GOT3 (cell line): ENCODE results near the gene STK16.
"Not testable (repeated sequence)": the region's sequence is repeated elsewhere in the genome, so short reads cannot be mapped to it uniquely, and the experiment has no call there.

Source experiments
- DNase-seq: peaks from one replicate; lab custom pipeline; 2025; ENCODE audit warnings: mixed read lengths; lab: John Stamatoyannopoulos, UW

The STK16 gene

GRCh38 chr2:219244789-219245147 lies 511 bp upstream of the STK16 start:
- no peak for DNase-seq

- no peak for DNase-seq
Measured at GRCh38 chr2:219245899-219246230, 586 bp downstream of the STK16 start.

DNA sequence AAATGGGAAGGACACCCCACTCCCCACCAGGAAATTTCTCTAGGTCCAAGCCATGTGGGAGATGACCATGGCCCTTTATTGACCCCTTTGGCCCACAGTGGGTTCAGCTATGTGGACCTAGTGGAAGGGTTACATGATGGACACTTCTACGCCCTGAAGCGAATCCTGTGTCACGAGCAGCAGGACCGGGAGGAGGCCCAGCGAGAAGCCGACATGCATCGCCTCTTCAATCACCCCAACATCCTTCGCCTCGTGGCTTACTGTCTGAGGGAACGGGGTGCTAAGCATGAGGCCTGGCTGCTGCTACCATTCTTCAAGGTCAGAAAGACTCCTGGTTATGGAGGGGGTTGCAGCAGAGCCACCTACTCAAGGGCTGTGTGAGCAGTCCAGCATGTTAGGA lies 1.3 kb downstream of the STK16 start:
- DNase-seq: no peak

DNA sequence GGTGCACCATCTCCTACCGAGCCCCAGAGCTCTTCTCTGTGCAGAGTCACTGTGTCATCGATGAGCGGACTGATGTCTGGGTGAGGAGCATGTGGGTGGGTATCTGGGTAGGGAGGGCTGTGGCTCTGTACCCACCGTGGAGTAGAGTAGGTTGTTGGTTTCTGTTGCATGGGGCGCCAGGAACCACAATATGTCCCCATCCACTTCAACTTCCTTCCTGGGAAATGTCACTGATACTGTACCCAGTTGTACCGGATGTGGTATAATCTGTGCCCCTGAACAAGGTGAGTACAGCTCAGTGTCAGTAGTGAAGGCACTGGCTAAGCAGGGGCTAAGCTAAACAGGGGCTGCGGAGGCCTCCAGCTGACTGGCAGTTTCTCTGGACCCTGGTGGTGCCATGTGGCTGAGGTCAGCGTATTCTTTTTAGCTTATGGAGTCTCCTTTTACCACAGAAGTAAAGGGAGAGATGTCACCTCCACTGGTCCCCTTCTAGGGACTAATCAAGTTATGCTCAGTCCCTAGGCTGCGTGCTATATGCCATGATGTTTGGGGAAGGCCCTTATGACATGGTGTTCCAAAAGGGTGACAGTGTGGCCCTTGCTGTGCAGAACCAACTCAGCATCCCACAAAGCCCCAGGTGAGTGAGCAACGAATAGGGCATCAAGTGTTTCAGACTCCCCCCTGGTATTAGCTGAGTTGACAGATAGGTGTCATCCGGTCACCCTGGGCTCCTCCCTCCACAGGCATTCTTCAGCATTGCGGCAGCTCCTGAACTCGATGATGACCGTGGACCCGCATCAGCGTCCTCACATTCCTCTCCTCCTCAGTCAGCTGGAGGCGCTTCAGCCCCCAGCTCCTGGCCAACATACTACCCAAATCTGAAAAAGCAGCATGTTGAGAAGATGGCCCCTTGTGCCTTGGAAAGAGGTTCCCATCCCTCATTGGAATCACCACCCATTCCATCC lies 2.7 kb downstream of the STK16 start:
- DNase-seq: no peak

DNA sequence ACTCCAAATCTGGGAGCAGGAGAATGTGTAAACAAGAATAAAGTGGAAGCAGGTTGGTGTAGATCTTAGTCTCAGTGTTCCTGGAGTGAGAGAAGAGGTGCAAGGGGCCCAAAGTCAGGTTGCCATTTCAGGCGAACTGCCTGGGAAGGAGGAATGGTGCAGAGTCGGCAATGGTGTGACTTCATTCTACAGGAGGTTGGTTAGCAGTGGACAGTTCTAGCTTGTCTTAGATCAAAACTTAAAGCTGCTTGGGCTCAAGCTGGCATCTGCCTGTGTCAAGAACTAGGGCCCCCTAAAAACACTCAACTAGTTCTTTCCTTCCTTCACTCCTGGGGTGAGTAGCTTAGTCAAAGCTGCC lies 3.5 kb downstream of the STK16 start:
- DNase-seq: no peak

DNA sequence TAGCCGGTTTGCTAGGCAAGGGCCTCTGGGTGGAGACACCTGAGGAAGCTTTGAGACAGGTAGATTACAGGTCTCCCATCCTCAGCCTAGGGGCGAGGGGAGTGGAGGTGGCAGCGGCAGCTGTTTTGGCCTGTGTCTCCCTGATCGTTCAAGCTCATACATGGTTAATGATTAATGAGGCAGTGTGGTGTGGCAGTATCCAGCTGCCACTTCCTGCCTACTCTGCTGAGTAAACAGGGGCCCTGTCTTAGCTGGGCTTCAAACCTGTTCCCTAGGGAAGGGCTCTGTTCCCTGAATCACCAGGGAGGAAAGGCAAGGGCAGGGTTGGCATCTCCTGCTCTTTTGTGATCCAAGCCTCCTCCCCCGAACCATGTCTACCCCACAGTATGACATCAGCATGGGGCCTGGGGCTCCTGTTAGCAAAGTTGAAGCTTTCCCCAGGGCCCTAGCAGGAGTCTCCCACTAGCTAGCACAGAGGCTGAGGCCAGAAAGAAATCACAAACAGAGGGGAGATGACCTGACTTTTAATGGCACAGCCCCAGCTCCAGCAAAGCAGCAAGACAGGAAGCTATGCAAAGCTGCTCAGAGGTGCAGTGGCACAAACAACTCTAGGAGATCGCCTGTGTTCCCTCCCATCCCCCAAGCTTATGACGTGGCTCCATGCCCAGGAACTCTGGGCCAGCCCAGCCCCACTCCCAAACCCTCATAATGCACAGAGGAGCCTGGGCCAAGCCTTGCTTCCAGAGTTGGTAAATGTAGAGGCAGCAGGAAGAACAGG lies 4.1 kb downstream of the STK16 start:
- DNase-seq: peak; percentile 60

DNA sequence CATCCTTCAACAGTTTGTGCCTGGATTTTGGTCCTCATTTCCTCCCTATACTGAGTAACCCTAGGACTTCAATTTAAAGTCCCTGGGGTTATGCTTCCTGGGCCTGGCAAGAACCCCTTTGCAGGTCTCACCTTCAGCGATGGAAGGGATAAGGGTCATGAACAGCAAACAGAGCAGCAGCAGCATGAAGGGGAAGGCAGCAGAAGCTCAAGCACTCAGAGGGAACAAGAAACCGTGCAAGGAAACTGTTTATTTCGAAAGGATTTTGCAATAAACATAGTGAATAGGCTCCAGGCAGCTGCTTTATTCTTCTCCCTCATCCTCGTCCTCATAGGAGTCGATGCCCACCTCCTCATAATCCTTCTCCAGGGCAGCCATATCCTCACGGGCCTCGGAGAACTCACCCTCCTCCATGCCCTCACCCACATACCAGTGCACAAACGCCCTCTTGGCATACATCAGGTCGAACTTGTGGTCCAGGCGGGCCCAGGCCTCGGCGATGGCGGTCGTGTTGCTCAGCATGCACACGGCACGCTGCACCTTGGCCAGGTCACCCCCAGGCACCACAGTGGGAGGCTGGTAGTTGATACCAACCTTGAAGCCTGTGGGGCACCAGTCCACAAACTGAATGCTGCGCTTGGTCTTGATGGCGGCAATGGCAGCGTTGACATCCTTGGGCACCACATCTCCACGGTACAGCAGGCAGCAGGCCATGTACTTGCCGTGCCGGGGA lies 4.9 kb downstream of the STK16 start:
- DNase-seq: no peak

GRCh38 chr2:219251656-219252055 lies 6.4 kb downstream of the STK16 start:
- DNase-seq: no peak

- DNase-seq: no peak
Measured at GRCh38 chr2:219252084-219252483, 6.8 kb downstream of the STK16 start.

DNA sequence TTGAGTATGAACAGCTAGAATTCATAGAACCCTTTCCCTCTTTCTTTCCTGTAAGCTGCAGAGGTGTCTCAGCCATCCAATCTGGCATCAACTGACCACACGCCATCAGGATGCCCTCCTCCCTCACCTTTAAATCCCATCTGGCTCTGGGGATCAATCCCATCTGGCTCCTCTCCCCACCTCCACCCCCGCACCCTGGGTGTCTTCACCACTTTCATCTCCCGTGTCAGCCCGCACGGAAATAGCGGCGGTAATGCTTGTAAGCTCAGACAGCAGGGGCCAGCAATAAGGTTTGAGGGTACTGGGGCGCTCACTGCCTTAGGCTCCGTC lies 7.3 kb downstream of the STK16 start:
- DNase-seq: no peak

DNA sequence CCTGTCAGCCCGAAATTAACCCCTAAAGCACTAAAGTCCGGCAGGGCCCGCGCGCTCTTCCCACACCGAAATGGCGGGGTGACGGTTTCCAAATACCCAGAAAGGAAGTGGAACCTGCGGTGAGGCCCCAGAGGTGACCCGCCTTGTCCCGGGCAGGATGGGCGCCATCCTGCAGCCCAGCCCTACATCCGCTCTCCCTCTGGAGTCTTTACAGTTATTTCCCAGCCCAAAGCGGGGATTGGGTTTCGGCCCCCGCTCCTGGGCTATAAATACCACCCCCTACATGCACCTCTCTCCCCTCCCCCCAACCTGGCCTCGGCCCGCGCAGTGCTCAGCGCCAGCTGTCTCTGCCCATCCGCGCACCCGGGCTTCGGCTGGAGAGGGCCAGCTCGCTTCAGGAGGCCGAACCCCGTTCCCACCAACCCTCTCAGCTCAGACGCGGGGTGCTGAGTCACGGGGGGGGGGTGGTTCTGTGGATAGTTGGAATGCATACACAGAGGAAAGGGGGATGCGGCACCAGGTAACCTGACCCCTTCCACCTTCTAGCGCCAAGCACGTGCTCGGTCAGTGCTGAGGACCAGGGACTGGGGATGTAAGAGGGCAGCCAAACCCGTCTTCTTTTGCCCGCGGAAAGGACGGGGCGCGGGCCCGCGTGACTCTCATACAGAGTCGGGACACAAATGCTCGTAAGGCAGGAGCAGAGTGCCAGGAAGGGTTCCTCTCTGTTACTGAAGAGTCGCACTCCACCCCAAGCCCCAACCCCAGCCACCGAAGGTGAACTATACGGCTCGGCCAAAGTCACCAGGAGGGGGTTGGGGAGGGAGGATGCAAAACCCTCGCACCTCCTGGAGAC lies 7.8 kb downstream of the STK16 start, which contains the start of gene TUBA4B:
TSS of gene TUBA4B (plus strand) at position 344 of the 853 bp plus-strand sequence. CDS start at position 509, 165 bp downstream.
- no peak for DNase-seq

DNA sequence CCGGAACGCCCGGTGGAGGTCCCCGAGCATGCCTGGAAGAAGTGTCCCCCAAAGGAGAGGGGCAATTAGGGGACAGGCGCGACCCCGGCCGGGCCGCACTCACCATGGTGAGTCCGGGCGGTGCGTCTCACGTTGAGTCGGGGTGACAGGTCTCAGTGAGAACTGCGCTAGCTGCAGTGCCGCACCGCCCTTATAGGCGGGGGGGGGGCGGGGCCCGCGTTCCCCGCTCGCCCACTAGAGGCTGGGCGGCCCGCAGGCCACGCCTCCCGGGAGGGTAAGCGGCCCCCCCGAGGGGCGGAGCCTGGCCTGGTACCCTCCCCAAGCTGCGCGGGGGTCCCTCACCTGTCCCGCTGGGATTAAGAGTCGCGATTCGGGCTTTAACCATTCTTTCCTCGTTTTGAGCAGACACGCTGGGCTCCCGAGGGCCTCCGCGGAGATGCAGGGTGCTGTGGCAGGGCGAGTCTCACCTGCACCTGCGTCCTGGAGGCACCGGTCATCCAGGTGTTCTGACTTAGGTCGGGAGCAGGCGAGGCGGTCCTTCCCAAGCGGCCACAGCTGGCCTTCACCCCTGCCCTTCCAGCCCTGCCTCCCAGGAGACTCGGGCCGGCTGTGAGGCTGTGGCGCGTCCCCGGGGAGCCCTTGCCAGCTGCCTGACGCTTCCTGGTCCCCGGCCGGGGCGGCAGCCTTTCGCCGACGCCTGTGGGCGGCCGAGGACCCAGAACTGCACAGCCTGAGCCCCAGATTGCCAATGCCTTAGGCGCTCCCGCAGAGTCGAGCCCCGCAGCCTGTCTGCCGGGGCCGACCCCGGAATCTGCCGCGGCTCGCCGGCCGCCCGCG lies 8.7 kb downstream of the STK16 start, which contains the start of gene TUBA4A:
TSS of gene TUBA4A (minus strand) at position 166 of the 837 bp plus-strand sequence. CDS start at position 106, 60 bp downstream.
- DNase-seq: no peak

- DNase-seq: no peak
Measured at GRCh38 chr2:219254590-219255201, 9.4 kb downstream of the STK16 start.

DNA sequence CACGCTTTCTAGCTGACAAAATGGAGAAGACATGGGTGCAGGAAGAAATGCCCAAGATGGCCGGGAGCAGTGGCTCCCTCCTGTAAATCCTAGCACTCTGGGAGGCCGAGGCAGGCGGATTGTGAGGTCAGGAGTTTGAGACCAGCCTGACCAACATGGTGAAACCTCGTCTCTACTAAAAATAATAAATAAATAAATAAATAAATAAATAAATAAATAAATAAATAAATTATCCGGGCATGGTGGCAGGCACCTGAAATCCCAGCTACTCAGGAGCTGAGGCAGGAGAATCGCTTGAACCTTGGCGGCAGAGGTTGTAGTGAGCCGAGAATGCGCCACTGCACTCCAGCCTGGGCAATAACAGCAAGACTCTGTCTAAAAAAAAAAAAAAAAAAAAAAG lies 13.7 kb downstream of the STK16 start:
- DNase-seq: not testable (repeated sequence)

DNA sequence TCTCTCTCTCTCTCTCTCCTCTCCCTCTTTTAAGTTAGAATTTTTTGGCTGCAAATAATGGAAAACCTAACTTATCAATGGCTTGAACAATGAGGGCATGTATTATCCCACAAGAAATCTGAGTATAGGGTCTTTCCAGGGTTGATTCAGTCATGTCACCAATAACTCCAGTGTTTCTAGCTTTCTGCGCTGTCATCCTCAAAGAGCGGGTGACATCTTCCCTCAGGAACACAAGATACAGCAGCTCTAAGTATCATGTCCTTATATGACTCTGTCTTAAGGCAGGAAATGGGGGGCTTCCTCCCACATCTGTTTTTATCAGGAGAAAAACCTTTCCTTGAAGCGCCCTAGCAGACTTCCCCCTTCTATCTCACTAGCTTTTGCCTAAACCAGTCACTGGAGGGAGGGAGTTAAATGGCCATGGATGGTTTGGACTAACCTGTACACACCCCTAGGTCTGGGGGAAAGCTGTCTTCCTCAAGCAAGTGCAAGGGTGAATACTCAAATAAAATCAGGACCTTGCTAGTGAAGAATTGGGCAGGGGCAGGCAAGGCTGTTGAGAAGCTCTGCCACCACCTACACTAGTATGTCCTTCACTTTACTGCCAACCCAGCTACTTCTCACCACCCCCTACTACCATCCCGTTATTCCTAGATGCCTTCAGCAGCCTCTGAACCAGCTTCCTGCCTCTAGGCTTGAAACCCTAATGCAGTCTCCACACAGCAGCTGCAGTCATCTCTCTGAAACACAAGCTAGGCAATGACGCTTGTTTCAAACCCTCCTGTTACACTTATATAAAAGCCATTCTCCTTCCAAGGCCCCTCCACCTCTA lies 16.0 kb downstream of the STK16 start:
- no peak for DNase-seq

DNA sequence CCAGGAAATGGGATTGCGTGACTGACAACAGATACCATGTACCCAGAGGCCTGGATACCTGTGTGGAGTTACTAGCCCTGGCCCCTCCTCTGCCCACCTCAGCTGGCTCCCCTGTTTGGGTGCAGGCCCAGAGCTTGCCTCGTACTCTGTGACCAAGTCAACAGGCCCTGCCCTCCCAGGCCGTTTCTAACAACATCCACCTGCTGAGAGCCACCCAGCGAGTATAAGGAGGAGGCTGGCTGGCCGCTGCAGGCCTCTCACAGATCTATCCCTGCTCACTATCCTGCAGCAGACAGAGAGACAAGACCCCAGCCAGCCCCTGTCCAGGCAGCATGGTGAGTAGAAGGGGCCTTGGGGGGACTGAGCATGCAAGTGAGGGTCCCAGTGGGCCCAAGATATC lies 21.0 kb downstream of the STK16 start:
- DNase-seq: no peak

GRCh38 chr2:219266886-219267285 lies 21.6 kb downstream of the STK16 start:
- DNase-seq: no peak

GRCh38 chr2:219268294-219268693 lies 23.0 kb downstream of the STK16 start:
- no peak for DNase-seq

DNA sequence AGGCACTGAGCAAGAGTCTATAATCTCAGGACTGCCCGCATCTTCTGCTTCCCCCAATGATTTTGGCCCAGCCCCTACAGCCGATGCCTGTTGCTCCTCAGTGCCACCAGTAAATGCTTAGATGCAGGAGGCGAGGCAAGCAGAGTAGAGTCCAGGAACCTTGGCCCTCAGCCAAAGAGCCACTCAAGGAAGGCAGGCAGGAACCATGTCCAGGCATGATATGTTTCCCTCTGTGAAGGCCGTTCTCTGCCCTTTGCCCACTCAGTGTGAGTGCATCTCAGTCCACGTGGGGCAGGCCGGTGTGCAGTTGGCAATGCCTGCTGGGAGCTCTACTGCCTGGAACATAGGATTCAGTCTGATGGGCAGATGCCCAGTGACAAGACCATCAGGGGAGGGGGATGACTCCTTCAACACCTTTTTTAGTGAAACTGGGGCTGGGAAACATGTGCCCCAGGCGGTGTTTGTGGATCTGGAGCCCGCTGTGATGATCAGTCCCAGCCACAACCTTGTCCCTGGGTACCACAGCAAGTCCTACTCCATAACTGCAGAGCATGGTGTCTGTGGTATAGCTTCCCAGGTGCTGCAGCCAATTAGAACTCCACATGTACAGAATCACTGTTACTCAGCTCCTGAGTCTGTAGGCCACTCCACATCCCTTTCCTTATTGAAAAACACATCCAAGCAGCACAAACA lies 24.2 kb downstream of the STK16 start:
- no peak for DNase-seq
